H9 (cell line): ENCODE measurements around the gene FCN1. TPM values are rescaled to one million over a fixed set of nuclear protein-coding genes. Genes with fewer than 3 reads are reported as not detected.

ENCODE experiments used
- DNase-seq: peaks from one replicate; pipeline ENCODE4 v3.0.0-alpha.2; 2017
- H2AFZ ChIP-seq: one replicate; pipeline ENCODE4 v1.6.1; 2013; ENCODE audit warnings: mild to moderate bottlenecking, low read length, control low read depth, moderate library complexity
- H2AK5ac ChIP-seq: 2 replicates; pipeline ENCODE4 v1.6.1; 2013; ENCODE audit warnings: low read length, control low read depth, mixed read lengths; ENCODE audit not compliant: insufficient read length
- H2BK120ac ChIP-seq: one replicate; pipeline ENCODE4 v1.6.1; 2013; ENCODE audit warnings: low read depth, mild to moderate bottlenecking, low read length, control low read depth, inconsistent platforms; ENCODE audit not compliant: poor library complexity, severe bottlenecking
- H2BK12ac ChIP-seq: 2 replicates; pipeline ENCODE4 v1.6.1; 2013; ENCODE audit warnings: low read length, control low read depth, mixed read lengths, low read depth; ENCODE audit not compliant: insufficient read length
- H2BK15ac ChIP-seq: 2 replicates; pipeline ENCODE4 v1.6.1; 2013; ENCODE audit warnings: low read depth, low read length, control low read depth
- H2BK20ac ChIP-seq: one replicate; pipeline ENCODE4 v1.6.1; 2013; ENCODE audit warnings: low read depth, mild to moderate bottlenecking, low read length, control low read depth, inconsistent platforms; ENCODE audit not compliant: poor library complexity, severe bottlenecking
- H2BK5ac ChIP-seq: 2 replicates; pipeline ENCODE4 v1.6.1; 2013; ENCODE audit warnings: low read length, control low read depth, mixed read lengths; ENCODE audit not compliant: insufficient read length
- H3K14ac ChIP-seq: 2 replicates; pipeline ENCODE4 v1.6.1; 2013; ENCODE audit warnings: low read length, control low read depth; ENCODE audit not compliant: insufficient read depth
- H3K18ac ChIP-seq: 2 replicates; pipeline ENCODE4 v1.6.1; 2013; ENCODE audit warnings: low read depth, mild to moderate bottlenecking, mixed read lengths, low read length, control low read depth; ENCODE audit not compliant: insufficient read length
- H3K23ac ChIP-seq: 2 replicates; pipeline ENCODE4 v1.6.1; 2013; ENCODE audit warnings: low read length, control low read depth, mixed read lengths, low read depth; ENCODE audit not compliant: insufficient read length
- H3K23me2 ChIP-seq: 2 replicates; pipeline ENCODE4 v1.6.1; 2013; ENCODE audit warnings: low read depth, mild to moderate bottlenecking, mixed read lengths, low read length, control low read depth; ENCODE audit not compliant: insufficient read length, poor library complexity, severe bottlenecking
- H3K27ac ChIP-seq: 2 replicates; pipeline ENCODE4 v1.5.1; 2013; ENCODE audit warnings: low read length, control low read depth, mixed read lengths, low read depth; ENCODE audit not compliant: insufficient read length
- H3K27me3 ChIP-seq: 2 replicates; pipeline ENCODE4 v1.6.1; 2013; ENCODE audit warnings: low read length, control low read depth, inconsistent platforms; ENCODE audit not compliant: insufficient read depth
- H3K4ac ChIP-seq: 2 replicates; pipeline ENCODE4 v1.6.1; 2013; ENCODE audit warnings: low read depth, mild to moderate bottlenecking, control low read depth, inconsistent platforms, low read length, moderate library complexity
- H3K4me1 ChIP-seq: 2 replicates; pipeline ENCODE4 v1.6.1; 2013; ENCODE audit warnings: low read length, control low read depth, inconsistent platforms; ENCODE audit not compliant: insufficient read depth
- H3K4me2 ChIP-seq: 2 replicates; pipeline ENCODE4 v1.6.1; 2013; ENCODE audit warnings: low read length, control low read depth, mixed read lengths; ENCODE audit not compliant: insufficient read length, insufficient read depth
- H3K56ac ChIP-seq: 2 replicates; pipeline ENCODE4 v1.6.1; 2013; ENCODE audit warnings: low read depth, mild to moderate bottlenecking, mixed read lengths, low read length, control low read depth; ENCODE audit not compliant: insufficient read length
- H3K79me1 ChIP-seq: 2 replicates; pipeline ENCODE4 v1.6.1; 2013; ENCODE audit warnings: low read depth, mild to moderate bottlenecking, moderate library complexity, low read length, control low read depth, inconsistent platforms; ENCODE audit not compliant: insufficient read depth, poor library complexity, severe bottlenecking
- H3K79me2 ChIP-seq: 2 replicates; pipeline ENCODE4 v1.6.1; 2013; ENCODE audit warnings: low read length, control low read depth, inconsistent platforms; ENCODE audit not compliant: insufficient read depth
- H3K9ac ChIP-seq: 2 replicates; pipeline ENCODE4 v1.6.1; 2013; ENCODE audit warnings: low read length, control low read depth, mixed read lengths; ENCODE audit not compliant: insufficient read length; ENCODE audit errors: extremely low read depth
- H3K9me3 ChIP-seq: one replicate; pipeline ENCODE4 v1.6.1; 2013; ENCODE audit warnings: low read depth, low read length, inconsistent platforms; ENCODE audit not compliant: control insufficient read depth
- H3T11ph ChIP-seq: one replicate; pipeline ENCODE4 v1.6.1; 2013; ENCODE audit warnings: mild to moderate bottlenecking, low read length, control low read depth, inconsistent platforms
- H4K20me1 ChIP-seq: one replicate; pipeline ENCODE4 v1.6.1; 2013; ENCODE audit not compliant: control insufficient read depth, insufficient read length, insufficient read depth
- H4K5ac ChIP-seq: 2 replicates; pipeline ENCODE4 v1.6.1; 2013; ENCODE audit warnings: low read depth, mild to moderate bottlenecking, mixed read lengths, low read length, control low read depth; ENCODE audit not compliant: insufficient read length
- H4K8ac ChIP-seq: replicated peaks from 2 replicates; pipeline ENCODE4 v1.6.1; 2013; ENCODE audit warnings: low read length, control low read depth, mixed read lengths, low read depth; ENCODE audit not compliant: insufficient read length
- H4K91ac ChIP-seq: 2 replicates; pipeline ENCODE4 v1.6.1; 2013; ENCODE audit warnings: low read depth, mild to moderate bottlenecking, moderate library complexity, mixed read lengths, low read length, control low read depth; ENCODE audit not compliant: insufficient read length
- H3K27ac Mint-ChIP-seq, 3 experiments: 2 replicates in 2 of 3; 3 replicates in 1 of 3; pipeline ENCODE4 v1.8.0; 2020 to 2021; ENCODE audit warnings: mixed read lengths in 3 of 3, mild to moderate bottlenecking in 1 of 3, moderate library complexity in 1 of 3
- H3K27me3 Mint-ChIP-seq: 2 replicates; pipeline ENCODE4 v1.8.0; 2021; ENCODE audit warnings: low read depth, mild to moderate bottlenecking, moderate library complexity, mixed read lengths
- H3K36me3 Mint-ChIP-seq, 3 experiments: 2 replicates in 2 of 3; 3 replicates in 1 of 3; pipeline ENCODE4 v1.8.0; 2020 to 2021; ENCODE audit warnings: low read depth in 3 of 3, mixed read lengths in 3 of 3; ENCODE audit not compliant: insufficient read depth in 1 of 3
- H3K4me1 Mint-ChIP-seq, 2 experiments: 2 replicates each; pipeline ENCODE4 v1.8.0; 2020; ENCODE audit warnings: mixed read lengths in 2 of 2
- H3K4me3 Mint-ChIP-seq, 2 experiments: 2 replicates in 1 of 2; 3 replicates in 1 of 2; pipeline ENCODE4 v1.8.0; 2020 to 2021; ENCODE audit warnings: mild to moderate bottlenecking in 2 of 2, mixed read lengths in 2 of 2, moderate library complexity in 1 of 2
- H3K9me3 Mint-ChIP-seq, 2 experiments: 2 replicates in 1 of 2; 3 replicates in 1 of 2; pipeline ENCODE4 v1.8.0; 2020; ENCODE audit warnings: mild to moderate bottlenecking in 2 of 2, mixed read lengths in 2 of 2, moderate library complexity in 1 of 2
- WGBS: extraction: QIAGEN DNeasy Blood & Tissue Kit; methylation state at CpG from one replicate; pipeline ENCODE4 v1.1.7; 2013; ENCODE audit warnings: missing lambda C conversion rate, low lambda C conversion rate, mixed read lengths; ENCODE audit not compliant: insufficient read length; ENCODE audit errors: extremely low coverage; 5-methylcytosine and 5-hydroxymethylcytosine counted together
- total RNA-seq: library from RNA; stranded (reverse); gene quantifications from 2 replicates; pipeline ENCODE4 v1.2.1, GENCODE V29; 2021
- TF ChIP-seq, protein P1 (sequence below): fragments of 200-600 bp; sonication (generic); conservative IDR thresholded peaks from 3 replicates; pipeline ENCODE4 v1.8.0; 2021; ENCODE audit warnings: antibody characterized with exemption, mild to moderate bottlenecking

The FCN1 gene
- total RNA-seq, 1 experiment from 2014 or later, result not detected

DNA sequence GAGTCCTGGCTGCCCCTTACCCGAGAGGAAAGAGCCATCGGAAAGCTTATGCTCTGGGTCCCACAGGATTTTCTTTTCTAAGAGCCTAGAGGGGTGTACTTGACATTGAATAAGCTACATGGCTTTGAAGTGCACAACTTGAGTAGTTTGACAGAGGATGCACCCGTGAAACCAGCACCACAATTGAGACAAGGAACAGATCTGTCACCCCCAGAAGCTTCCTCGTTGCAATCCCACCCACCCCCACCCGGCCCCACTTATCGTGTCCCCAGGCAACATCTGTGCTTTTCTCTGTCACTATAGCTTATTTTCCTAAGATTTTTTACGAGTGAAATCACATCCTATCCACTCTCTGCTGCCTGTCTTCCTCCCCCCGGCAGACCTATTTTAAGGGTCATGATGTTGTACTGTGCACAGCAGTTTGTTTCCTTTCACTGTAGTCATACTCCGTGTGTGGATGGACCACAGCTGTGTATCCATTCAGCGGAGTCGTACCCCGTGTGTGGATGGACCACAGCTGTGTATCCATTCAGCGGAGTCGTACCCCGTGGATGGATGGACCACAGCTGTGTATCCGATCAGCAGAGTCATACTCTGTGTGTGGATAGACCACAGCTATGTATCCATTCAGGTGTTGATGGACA is 45.9 kb downstream of the FCN1 start:
- no peak overlapping the region for H3K4me3 Mint-ChIP-seq
- TF ChIP-seq, protein P1, sequence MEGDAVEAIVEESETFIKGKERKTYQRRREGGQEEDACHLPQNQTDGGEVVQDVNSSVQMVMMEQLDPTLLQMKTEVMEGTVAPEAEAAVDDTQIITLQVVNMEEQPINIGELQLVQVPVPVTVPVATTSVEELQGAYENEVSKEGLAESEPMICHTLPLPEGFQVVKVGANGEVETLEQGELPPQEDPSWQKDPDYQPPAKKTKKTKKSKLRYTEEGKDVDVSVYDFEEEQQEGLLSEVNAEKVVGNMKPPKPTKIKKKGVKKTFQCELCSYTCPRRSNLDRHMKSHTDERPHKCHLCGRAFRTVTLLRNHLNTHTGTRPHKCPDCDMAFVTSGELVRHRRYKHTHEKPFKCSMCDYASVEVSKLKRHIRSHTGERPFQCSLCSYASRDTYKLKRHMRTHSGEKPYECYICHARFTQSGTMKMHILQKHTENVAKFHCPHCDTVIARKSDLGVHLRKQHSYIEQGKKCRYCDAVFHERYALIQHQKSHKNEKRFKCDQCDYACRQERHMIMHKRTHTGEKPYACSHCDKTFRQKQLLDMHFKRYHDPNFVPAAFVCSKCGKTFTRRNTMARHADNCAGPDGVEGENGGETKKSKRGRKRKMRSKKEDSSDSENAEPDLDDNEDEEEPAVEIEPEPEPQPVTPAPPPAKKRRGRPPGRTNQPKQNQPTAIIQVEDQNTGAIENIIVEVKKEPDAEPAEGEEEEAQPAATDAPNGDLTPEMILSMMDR, result no peak
- no peak overlapping the region for H2AFZ ChIP-seq
- DNase-seq, result no peak
- no peaks in the 10 kb centered on the region; the same call in 1 of the 2 replicates for H3K27me3 Mint-ChIP-seq
- H3T11ph ChIP-seq, result no peak overlapping the region
- H3K23me2 ChIP-seq, result no peaks in the 10 kb centered on the region
- no peaks in the 10 kb centered on the region for H3K79me2 ChIP-seq
- no CpG with 5 or more reads among the region's 16 CpGs for WGBS
- no peak overlapping the region for H2BK5ac ChIP-seq
- no peak overlapping the region for H2BK20ac ChIP-seq
- H3K27ac ChIP-seq, result no peak overlapping the region
- no peak overlapping the region for H3K9ac ChIP-seq
- no peak overlapping the region for H2BK15ac ChIP-seq
- H3K36me3 Mint-ChIP-seq, result no peaks in the 10 kb centered on the region; a peak in 1 of 7 replicates
- no peak overlapping the region for H2AK5ac ChIP-seq
- no peaks in the 10 kb centered on the region for H4K20me1 ChIP-seq
- H3K18ac ChIP-seq, result no peak overlapping the region
- no peak overlapping the region for H3K56ac ChIP-seq
- no peaks in the 10 kb centered on the region for H3K79me1 ChIP-seq
- no peak overlapping the region for H3K4ac ChIP-seq
- H3K4me2 ChIP-seq, result no peak overlapping the region
- no peak overlapping the region for H2BK12ac ChIP-seq
- no peaks in the 10 kb centered on the region for H3K4me1 Mint-ChIP-seq
- no peak overlapping the region for H3K27ac Mint-ChIP-seq
- no peak overlapping the region for H4K5ac ChIP-seq
- no peak overlapping the region for H3K14ac ChIP-seq
- no peak overlapping the region for H4K91ac ChIP-seq
- H2BK120ac ChIP-seq, result no peak overlapping the region
- H3K27me3 ChIP-seq, result no peaks in the 10 kb centered on the region
- no peaks in the 10 kb centered on the region for H3K9me3 ChIP-seq
- no peak overlapping the region for H4K8ac ChIP-seq
- peaks cover 0 to 4% of the 10 kb centered on the region in 2 experiments; a peak in 1 of 5 replicates for H3K9me3 Mint-ChIP-seq
- H3K23ac ChIP-seq, result no peak overlapping the region
- no peaks in the 10 kb centered on the region for H3K4me1 ChIP-seq
